Hepatocyte (in vitro differentiated cells): ENCODE results near the gene SLC9A1.

Experiments
- EZH2 ChIP-seq: fragments of 200-600 bp; sonication (generic); IDR thresholded peaks from 2 replicates; pipeline ENCODE4 v1.6.1; 2016; ENCODE audit warnings: antibody characterized with exemption, mild to moderate bottlenecking, borderline replicate concordance
- TF ChIP-seq, protein P1 (sequence below): fragments of 200-600 bp; sonication (generic); IDR thresholded peaks from 2 replicates; pipeline ENCODE4 v1.5.1; 2016; ENCODE audit warnings: antibody characterized with exemption, mild to moderate bottlenecking; ENCODE audit not compliant: poor library complexity

DNA sequence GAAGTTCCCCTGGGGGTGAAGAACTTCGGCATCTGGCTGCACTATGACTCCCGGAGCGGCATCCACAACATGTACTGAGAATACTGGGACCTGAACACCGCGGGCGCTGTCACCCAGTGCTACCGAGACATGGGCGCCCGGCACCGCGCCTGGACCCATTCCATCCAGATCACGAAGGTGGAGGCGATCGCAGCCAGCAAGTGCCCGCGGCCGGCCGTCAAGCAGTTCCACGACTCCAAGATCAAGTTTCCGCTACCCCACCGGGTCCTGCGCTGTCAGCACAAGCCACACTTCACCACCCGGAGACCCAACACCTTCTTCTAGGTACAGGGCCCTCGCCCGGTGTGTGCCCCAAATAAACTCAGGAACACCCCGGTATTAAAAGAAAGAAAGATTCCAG lies 22.0 kb upstream of the SLC9A1 start:
- TF ChIP-seq, protein P1, sequence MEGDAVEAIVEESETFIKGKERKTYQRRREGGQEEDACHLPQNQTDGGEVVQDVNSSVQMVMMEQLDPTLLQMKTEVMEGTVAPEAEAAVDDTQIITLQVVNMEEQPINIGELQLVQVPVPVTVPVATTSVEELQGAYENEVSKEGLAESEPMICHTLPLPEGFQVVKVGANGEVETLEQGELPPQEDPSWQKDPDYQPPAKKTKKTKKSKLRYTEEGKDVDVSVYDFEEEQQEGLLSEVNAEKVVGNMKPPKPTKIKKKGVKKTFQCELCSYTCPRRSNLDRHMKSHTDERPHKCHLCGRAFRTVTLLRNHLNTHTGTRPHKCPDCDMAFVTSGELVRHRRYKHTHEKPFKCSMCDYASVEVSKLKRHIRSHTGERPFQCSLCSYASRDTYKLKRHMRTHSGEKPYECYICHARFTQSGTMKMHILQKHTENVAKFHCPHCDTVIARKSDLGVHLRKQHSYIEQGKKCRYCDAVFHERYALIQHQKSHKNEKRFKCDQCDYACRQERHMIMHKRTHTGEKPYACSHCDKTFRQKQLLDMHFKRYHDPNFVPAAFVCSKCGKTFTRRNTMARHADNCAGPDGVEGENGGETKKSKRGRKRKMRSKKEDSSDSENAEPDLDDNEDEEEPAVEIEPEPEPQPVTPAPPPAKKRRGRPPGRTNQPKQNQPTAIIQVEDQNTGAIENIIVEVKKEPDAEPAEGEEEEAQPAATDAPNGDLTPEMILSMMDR: no peak
- TF ChIP-seq EZH2: no peak
